Endometrium (tissue), 2 donors: ENCODE results near the gene CCDC9B.

Experiments used
- FAIRE-seq: peaks from 2 replicates; lab custom pipeline; 2012; peaks lifted over from hg19 to GRCh38; lab: Jason Lieb, UNC
- donor health status: control.
- donor health status: control.

CCDC9B gene

DNA sequence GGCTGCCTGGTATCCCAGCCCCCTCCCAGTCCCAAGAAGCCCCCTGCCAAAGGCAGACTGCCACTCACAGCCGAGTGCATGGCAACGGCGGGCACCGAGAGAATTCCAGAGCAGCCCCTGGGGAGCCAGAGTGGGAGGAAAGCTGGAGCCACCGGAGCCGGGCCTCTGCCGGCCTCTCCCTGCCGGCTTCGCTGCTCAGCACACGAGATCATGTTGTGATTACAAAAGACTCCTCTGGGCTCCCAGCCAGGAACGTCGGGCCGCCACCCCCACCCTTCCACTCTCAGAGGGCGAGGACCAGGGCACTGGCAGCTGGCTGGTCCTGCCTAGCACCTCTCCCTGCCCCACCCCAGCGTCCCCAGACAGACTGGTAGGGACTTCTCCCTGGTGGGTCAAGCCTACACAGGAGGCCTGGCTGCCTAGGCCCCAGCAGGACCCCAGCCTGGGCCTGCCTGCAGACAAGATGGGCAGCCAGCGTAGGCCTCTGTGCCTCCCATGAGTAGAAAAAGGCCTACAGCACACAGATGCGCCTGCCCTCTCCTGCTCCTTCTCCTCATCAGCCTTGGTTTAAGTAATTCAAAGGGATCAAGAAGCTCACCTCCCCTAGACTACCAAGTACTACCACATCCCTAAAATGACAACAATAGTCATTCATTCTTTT lies at the start of gene CCDC9B:
Gene CCDC9B (minus strand): TSS at position 200 of the 661 bp plus-strand sequence. CDS start 120 bp downstream, at position 80.
- FAIRE-seq: no peak

DNA sequence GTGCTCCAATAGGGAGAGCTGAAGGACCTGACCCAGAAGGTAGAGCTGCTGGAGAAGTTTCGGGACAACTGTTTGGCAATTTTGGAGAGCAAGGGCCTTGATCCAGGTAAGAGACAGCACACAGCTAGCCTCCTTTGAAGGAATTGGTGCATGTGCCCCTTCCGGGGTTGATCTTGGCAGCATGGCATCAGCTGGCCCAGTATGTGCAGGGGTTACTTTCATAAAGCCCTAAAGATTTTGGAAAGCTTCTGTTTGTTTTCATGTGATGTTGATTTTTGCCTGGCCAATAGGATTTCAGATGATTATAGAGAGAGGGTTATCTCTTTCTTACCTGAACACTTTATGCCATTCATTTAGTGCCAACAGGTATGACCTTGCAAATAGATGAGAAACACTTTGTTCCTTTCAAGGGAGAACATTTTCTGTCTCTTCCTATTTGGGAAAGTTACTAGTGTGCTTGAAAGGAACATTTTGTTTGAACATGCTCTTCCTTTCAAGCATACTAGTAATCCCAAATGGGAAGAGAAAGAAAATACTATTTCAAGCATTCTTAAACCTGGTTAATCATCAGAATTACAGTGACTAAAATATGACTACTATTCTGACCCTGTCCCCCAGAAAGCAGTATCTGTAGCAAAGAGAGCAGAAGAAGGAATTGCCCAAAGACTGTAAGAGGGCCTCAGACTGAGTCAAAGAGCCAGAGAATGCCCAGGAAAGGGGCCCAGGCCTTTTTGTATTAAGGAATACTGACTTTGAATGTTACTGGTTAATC lies 49.3 kb upstream of the CCDC9B start:
- FAIRE-seq: no peak

DNA sequence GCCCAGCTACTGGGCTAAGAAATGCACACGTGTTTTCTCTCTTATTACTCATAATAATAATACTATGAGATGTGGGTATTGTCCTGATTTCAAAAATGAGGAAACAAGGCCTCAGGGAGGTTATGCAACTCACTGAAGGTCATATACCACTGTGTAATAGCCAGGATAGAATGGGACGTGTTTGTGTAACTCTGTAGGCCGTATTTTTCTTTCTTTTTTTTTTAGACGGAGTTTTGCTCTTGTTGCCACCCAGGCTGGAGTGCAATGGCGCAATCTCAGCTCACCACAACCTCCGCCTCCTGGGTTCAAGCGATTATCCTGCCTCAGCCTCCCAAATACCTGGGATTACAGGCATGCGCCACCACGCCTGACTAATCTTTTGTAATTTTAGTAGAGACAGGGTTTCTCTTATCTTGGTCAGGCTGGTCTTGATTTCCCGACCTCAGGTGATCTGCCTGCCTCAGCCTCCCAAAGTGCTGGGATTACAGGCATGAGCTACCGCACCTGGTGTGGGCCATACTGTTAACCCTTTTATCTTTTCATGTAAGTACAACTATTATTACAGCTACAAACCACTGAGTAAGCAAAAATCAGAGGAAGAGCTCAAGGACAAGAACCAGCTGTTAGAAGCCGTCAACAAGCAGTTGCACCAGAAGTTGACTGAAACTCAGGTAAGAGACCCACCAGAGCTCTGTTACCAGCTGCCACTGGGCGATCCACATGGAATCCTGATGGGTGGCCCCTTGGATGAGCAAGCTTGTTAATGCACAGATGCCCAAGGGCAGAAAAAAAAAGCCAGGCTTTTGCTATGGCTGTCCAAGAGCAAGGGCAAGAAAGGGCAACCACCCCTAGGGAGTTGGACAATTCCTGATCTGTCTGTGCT lies 48.4 kb upstream of the CCDC9B start:
- no peak for FAIRE-seq

DNA sequence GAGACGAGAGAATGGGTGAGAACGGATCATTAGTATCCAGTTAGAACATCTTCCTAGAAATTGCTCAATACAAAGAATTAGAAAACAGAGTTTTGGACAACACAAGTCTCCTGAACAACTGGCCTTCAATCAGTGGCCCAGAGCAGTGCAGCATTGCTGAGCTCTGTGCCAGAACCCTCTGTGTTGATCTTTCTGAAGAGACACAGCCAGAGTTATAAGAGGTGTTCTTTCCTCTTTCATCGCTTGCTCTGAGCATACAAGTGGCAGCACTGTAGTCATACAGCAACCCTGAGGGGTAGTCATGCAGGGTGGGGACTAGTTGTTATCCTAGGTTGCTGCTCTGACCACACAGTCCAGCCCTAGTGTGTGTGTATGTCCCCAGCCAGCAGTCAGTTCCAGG lies 45.7 kb upstream of the CCDC9B start:
- no peak for FAIRE-seq

DNA sequence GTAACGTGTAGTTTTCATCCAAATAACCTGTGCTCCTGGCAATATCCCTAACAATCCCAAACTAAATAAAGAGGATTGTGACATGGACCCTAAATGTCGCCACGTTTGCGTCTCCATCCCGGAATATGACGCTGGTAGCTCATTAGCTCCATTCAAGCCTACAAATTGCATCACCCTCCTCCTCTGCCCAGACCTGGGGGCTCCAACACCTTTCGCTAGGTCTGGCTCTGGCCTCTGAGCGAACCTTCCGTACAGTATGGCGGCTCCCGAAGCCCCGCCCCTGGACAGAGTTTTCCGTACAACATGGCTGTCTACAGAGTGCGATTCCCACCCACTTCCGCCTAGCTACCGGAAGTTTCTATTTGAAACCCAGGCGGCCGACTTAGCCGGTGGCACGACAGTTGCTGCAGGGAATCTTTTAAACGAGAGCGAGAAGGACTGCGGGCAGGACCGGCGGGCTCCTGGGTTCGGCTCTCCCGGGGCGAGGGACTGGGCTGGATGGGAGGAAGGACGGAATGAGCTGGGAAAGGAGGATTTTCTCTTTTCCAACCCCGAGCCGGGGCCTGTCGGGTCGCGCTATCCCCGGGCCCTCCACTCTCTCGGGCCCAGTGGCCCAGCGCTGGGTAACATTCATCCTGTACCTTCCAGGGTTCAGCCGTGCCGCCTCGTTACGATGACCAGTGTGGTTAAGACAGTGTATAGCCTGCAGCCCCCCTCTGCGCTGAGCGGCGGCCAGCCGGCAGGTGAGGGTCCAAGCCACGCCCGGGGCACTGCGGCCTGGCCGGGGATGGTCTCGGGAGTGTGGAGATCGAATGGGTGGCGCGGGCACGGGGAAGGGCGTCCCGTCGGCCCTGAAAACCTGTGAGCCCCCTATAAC lies 42.1 kb upstream of the CCDC9B start, which contains the start of gene KNSTRN:
Gene KNSTRN (plus strand): TSS at position 142 of the 877 bp plus-strand sequence. CDS start 115 bp downstream, at position 257.
- FAIRE-seq: peak; percentile 61

DNA sequence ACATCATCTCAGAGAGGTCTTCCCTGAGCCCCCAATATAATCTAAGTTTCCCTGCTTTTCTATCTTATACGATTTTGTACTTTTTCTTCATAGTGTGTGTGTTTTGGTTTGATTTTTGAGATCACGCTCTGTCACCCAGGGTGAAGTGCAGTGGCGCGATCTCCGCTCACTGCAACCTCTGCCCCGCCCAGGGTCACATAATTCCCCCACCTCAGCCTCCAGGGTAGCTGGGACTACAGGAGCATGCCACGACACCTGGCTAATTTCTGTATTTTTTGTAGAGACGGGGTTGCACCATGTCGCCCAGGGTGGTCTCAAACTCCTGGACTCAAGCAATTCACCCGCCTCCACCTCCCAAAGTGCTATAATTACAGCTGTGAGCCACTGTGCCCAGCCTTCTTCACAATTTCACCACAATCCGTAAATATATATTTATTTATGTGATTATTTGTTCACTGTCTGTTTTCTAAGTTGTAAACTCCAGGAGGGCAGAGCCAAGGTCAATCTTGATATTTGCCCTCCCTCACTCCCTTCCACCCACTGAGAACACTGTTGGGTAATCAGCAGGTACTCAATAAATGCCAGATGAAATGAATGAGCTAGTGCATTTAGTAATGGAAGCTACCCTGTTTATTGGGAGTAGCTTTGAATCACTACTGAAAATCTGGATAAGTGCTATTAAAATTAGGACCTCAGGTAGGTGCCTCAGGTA lies 41.2 kb upstream of the CCDC9B start:
- FAIRE-seq: no peak

DNA sequence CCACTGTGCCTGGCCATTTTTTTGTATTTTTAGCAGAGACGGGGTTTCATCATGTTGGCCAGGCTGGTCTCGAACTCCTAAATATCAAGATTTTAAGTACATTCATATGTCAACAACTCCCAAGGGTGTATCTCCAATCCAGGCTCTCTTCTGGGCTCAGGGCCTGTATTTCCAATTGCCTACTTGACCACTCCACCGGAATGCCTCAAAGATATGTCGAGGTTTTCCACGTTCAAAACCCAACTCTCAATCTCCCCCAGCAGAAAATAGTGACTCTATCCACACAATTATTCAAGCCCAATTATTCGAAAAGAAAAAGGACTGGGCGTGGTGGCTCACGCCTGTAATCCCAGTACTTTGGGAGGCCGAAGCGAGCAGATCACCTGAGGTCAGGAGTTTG lies 39.9 kb upstream of the CCDC9B start:
- FAIRE-seq: no peak

DNA sequence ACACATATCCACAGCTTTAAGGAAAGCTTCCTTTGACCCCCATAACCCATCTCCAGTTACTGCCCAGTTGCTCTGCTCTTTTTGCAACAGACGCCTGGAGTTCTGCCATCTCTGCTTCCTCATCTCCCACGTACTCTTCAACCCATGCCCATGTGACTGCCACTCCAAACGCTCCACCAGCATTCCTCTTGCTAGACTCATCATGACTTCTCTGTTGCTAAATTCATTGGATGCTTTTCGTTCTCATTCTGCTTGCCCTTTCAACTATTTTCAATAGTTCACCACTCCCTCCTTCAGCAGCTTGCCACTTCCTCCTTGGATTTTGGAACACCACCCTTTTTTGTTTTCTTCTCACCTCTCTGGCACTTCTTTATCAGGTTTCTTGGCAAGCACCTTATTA lies 39.1 kb upstream of the CCDC9B start:
- FAIRE-seq: no peak

DNA sequence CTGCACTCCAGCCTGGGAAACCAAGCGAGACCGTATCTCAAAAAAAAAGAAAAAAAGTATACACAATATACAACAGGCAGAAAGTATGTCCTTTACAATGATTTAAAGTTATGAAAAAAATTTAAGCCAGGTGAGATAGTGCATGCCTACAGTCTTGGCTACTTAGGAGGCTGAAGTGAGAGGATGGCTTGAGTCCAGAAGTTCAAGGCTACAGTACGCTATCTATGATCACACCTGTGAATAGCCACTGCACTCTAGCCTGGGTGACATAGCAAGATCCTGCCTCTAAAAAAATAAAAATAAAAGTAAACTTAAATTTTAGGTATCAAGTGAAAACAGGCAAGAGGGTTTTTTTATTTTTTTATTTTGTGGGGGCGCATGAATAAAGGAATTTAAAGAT lies 38.6 kb upstream of the CCDC9B start:
- FAIRE-seq: no peak

DNA sequence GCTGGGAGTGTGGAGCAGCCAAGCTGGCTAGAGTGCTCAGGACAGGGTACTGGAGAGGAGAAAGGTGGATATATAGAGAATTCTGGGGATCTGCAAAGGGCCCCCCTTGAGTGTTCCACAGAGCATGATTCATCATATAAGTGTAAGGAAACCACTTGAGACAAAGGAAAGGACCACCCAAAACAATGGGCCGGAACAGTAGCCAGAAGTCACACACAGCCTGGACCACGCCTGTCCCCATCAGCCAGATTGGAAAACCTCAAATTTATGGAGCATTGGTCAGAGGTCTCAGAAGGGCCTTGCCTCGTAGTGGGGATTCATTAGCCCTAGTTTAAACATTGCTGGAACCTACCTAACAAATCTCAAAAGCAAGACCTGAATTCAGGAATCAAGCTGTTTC lies 36.9 kb upstream of the CCDC9B start:
- FAIRE-seq: no peak

DNA sequence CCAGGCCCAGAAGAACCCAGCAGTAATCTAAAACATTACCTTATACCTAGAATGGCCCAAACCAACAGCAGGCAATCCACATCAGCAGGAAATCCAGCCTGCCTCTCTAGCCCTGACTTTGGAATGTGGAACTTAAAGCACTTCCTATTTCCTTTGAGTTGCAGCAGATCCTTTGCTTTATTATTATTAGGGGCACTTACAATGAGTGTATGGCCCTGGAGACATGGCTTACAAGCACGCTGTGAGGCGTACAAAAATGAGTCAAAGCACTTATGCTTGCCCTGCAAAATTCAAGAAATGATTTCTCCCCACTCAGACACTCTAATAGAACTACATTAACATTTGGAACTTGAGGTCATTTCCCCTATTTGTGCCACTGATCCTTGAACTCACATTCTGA lies 32.2 kb upstream of the CCDC9B start:
- FAIRE-seq: no peak

DNA sequence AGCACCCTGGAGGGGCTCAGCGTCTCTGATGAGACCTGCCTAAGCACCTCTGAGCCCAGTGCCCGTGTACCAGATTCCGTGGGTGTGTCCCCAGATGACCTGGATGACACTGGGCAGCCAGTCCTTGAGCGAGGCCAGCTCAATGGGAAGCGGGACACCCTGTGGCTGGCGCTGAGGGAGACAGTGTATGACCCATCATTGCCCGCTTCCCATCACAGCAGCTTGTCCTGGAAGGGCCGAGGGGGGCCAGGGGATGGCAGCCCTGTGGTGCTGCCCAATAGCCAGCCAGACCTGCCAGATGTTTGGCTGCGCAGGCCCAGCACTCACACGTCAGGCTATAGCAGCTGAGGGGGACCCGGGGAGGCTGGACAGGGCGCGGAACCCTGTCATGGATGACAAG lies 29.2 kb upstream of the CCDC9B start:
- no peak for FAIRE-seq

DNA sequence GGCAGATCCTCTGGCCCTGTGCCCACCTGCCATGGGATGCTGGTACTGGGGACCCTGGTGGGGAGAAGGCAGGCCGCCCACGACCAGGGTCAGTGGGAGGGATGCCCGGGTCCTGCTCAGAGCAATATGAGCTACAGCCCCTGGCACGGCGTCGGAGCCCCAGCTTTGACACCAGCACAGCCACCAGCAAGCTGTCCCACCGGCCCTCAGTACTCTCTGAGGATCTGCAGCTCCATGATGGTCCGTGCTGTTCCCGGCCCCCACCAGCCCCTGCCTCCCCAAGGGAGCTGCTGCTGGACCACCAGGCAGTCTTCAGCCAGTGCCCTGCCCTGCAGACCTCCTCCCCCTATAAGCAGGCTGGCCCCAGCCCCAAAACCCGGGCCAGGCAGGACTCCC lies 28.7 kb upstream of the CCDC9B start:
- FAIRE-seq: no peak

DNA sequence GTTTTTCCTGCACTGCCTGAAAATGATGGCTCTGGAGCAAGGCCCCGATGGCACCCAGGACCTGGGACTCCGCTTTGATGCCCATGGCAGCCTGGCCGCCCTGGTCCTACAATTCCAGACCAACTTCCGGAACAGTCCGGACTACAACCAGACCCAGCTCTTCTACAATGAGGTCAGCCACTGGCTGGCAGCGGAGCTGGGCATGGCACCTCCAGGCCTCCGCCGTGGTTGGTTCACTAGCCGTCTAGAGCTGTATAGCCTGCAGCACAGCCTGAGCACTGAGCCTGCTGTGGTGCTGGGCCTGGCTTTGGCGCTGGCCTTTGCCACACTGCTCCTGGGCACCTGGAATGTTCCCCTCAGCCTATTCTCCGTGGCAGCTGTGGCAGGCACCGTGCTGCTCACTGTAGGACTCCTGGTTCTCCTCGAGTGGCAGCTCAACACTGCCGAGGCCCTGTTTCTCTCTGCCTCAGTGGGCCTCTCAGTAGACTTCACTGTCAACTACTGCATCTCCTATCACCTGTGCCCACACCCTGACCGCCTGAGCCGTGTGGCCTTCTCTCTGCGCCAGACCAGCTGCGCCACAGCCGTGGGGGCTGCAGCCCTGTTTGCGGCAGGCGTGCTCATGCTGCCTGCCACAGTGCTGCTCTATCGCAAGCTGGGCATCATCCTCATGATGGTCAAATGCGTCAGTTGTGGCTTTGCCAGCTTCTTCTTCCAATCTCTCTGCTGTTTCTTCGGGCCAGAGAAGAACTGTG lies 28.2 kb upstream of the CCDC9B start:
- FAIRE-seq: no peak

DNA sequence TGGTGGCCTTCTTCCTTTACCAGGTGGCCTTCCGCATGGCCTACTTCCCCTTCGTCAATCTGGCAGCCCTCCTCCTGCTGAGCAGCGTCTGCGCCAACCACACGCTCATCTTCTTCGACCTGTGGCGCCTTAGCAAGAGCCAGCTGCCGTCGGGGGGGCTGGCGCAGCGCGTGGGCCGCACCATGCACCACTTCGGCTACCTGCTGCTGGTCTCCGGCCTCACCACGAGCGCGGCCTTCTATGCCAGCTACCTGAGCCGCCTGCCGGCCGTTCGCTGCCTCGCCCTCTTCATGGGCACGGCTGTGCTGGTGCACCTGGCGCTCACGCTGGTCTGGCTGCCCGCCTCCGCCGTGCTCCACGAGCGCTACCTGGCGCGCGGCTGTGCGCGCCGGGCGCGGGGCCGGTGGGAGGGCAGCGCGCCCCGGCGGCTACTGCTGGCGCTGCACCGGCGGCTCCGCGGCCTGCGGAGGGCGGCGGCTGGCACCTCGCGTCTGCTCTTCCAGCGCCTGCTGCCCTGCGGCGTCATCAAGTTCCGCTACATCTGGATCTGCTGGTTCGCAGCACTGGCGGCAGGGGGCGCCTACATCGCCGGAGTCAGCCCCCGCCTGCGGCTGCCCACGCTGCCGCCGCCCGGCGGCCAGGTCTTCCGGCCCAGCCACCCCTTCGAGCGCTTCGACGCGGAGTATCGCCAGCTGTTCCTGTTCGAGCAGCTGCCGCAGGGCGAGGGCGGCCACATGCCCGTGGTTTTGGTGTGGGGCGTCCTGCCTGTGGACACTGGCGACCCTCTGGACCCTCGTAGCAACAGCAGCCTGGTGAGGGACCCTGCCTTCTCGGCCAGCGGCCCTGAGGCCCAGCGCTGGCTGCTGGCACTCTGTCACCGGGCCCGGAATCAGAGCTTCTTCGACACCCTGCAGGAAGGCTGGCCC lies 27.2 kb upstream of the CCDC9B start:
- no peak for FAIRE-seq

DNA sequence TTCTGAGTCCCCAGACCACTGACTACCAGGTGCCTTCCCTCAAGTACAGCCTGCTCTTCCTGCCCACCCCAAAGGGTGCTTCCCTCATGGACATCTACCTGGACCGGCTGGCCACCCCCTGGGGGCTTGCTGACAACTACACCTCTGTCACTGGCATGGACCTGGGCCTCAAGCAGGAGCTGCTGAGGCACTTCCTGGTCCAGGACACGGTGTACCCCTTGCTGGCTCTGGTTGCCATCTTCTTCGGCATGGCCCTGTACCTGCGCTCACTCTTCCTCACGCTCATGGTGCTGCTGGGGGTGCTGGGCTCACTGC lies 26.6 kb upstream of the CCDC9B start:
- no peak for FAIRE-seq

DNA sequence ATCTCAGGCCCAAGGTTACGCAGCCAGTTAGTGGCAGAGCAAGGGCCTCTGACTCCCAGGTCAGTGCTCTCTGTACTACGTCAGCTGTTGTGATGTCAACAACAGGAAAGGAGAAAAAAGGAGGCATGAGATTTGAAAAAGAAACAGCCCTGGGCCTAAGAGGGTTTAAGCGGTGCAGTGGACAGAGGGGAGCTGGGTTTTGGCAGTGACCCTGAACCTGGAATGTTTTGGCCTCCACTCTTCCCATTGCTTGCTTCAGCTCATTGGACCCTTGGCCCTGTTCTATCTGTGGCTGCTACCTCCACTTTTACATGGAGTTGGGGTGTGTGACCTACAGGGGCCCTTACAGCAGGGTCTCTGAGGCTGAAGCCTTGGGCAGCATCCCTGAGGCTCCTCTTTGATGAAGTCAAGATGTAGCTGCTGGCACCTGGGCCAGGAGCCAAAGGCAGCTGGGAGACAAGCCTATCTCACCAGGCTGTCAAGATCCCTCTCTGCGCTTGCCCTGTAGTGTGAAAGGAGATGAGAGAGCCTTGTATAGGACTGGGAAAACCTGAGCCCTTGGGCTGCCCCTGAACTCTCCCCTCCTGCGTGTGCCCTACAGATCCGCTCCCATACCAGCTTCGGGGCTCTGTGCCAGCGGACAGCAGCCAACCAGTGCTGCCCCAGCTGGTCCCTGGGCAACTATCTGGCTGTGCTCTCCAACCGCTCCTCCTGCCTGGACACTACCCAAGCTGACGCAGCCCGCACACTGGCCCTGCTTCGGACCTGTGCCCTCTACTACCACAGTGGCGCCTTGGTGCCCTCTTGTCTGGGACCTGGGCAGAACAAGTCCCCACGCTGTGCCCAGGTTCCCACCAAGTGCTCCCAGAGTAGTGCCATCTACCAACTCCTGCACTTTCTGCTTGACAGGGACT lies 26.0 kb upstream of the CCDC9B start:
- no peak for FAIRE-seq
